ENCODE data around the gene TIMP2. TPM values are rescaled to one million over a fixed set of nuclear protein-coding genes. Genes with fewer than 3 reads are reported as not detected.
A peak's percentile ranks its signal among the peaks of the same experiment; 100 is the strongest.

The TIMP2 gene
- total and polyA plus RNA-seq, 2 of the 8 experiments (the other 6 are each of a cell fraction or from before 2014, with no cell fraction given), result 18.2 to 43.3 TPM

DNA sequence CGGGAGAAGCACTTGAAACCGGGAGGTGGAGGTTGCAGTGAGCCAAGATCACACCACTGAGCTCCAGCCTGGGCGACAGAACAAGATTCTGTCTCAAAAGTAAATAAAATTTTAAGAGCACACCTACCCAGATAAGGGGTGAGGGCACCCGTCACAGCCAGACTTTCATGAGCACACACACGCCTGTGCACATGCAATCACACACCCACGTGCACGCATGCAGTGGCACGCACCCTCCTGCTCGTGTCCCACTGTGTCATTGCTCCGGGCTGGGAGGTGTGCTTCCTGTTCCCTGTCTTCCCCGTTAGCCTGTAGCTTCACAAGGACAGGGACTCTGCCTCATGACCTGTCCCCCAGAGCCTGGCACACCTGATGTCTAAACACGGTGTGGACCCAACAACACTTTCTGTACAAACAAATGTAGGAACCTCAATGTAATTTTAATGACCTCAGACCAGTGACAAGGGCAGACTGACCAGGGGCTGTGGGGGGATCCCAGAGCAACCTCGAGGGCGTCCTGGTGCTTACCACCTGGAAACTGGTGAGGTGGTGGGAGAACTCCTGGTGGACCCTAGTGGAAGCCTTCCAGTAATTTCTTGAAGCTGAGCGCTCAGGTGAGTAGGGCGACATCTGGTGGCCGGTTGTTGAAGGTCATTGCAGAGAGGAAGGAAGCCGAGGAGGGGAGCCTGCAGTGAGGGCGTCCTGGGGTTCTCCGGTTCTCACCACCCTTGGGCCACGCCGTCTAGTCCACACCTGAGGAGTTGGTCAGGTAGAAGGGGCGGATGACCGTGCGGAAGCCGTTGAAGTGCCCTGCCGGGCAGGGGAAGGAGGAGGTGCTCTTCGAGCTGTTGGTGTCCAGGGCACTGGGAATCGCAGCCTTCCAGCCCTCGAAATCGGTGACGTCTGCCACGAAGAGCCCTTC lies 45.9 kb upstream of the TIMP2 start:
- Histone ChIP-seq H2BK120ac (replicated peaks; ENCODE audit: low read depth, low read length) (no peak overlapping the region), H4K20me1 (replicated peaks in 1 of 2; ENCODE audit: control insufficient read depth in 1 of 2, insufficient read depth in 2 of 2, low read length in 2 of 2) (peaks cover 0 to 5% of the 10 kb centered on the region in 2 experiments), H3K9me3 (ENCODE audit: insufficient read depth in 2 of 2, low read depth in 1 of 2, low read length in 1 of 2) (no peaks in the 10 kb centered on the region), H3K4me3 (ENCODE audit: extremely low read depth in 1 of 4, insufficient read depth in 2 of 4, low read depth in 3 of 4, low read length in 4 of 4) (no peak overlapping the region), H2BK5ac (ENCODE audit: low read depth, low read length) (0 out of 2 replicates have a peak overlapping the region, but pooled peaks have one; percentile 52), H2AK5ac (ENCODE audit: low read depth, low read length) (no peak overlapping the region), H3K4ac (replicated peaks; ENCODE audit: insufficient read length, low read depth, low read length) (no peak overlapping the region), H3K36me3 (ENCODE audit: control insufficient read depth in 2 of 4, insufficient read depth in 4 of 4, low read length in 3 of 4) (no peaks in the 10 kb centered on the region; a peak in 2 of 8 replicates), H3K23me2 (ENCODE audit: low read depth, low read length) (no peaks in the 10 kb centered on the region), H3K27me3 (replicated peaks in 1 of 4; ENCODE audit: control insufficient read depth in 3 of 4, extremely low read depth in 1 of 4, insufficient read depth in 3 of 4, low read length in 3 of 4) (no peaks in the 10 kb centered on the region), H3K9ac (replicated peaks in 1 of 4; ENCODE audit: extremely low read depth in 1 of 4, low read depth in 3 of 4, low read length in 3 of 4) (no peak overlapping the region), H4K91ac (replicated peaks; ENCODE audit: insufficient read length, low read length) (peak overlapping the region; percentile 61), H3K56ac (replicated peaks; ENCODE audit: insufficient read length, low read depth, low read length) (no peak overlapping the region), H3K4me1 (replicated peaks in 1 of 4; ENCODE audit: control insufficient read depth in 3 of 4, insufficient read depth in 4 of 4, low read length in 3 of 4) (peaks cover 0 to 5% (median 4%) of the 10 kb centered on the region in 4 experiments; a peak in 4 of 7 replicates), H3K79me1 (ENCODE audit: low read depth, low read length) (no peaks in the 10 kb centered on the region), H3K18ac (ENCODE audit: extremely low read depth, low read length) (no peak overlapping the region), H3K27ac (ENCODE audit: low read depth, low read length) (no peak overlapping the region), H2AFZ (ENCODE audit: low read length) (no peak overlapping the region), H2BK15ac (ENCODE audit: low read length) (peak overlapping the region; percentile 40; the same call in 1 of the 2 replicates), H4K5ac (ENCODE audit: insufficient read length, low read depth, low read length) (no peak overlapping the region), H2BK20ac (ENCODE audit: low read length) (no peak overlapping the region), H3K23ac (ENCODE audit: insufficient read length) (no peak overlapping the region), H2BK12ac (ENCODE audit: low read depth, low read length) (no peak overlapping the region; the same call in 1 of the 2 replicates), H3K79me2 (ENCODE audit: control insufficient read depth in 1 of 2, insufficient read depth in 2 of 2, low read length in 2 of 2) (no peaks in the 10 kb centered on the region), H4K8ac (ENCODE audit: extremely low read depth, insufficient read depth, low read length) (peak overlapping the region; percentile 59), H3K4me2 (ENCODE audit: insufficient read depth in 1 of 2, low read depth in 2 of 2, low read length in 2 of 2) (no peak overlapping the region), H3K14ac (ENCODE audit: insufficient read length) (no peak overlapping the region)
- TF ChIP-seq TCF12 (IDR thresholded peaks at IDR 0.05; ENCODE audit: low read depth, low read length) (0 out of 2 replicates have a peak, but pooled peaks have one; percentile 13), YY1 (IDR thresholded peaks at IDR 0.05; ENCODE audit: low read depth, low read length) (0 out of 2 replicates have a peak, but pooled peaks have one; percentile 8), SRF (IDR thresholded peaks at IDR 0.05; ENCODE audit: low read depth, low read length) (no peak), PHF8 (conservative IDR thresholded peaks at IDR 0.05; ENCODE audit: low read depth, low read length) (no peak), RAD21 (IDR thresholded peaks at IDR 0.05 in 1 of 2, conservative IDR thresholded peaks at IDR 0.05 in 1 of 2; ENCODE audit: low read depth in 2 of 2, low read length in 2 of 2) (peak; percentile 85 to 92)
- TF ChIP-seq, protein P1, sequence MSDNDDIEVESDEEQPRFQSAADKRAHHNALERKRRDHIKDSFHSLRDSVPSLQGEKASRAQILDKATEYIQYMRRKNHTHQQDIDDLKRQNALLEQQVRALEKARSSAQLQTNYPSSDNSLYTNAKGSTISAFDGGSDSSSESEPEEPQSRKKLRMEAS (IDR thresholded peaks at IDR 0.05), result no peak
- TF ChIP-seq, protein P2, sequence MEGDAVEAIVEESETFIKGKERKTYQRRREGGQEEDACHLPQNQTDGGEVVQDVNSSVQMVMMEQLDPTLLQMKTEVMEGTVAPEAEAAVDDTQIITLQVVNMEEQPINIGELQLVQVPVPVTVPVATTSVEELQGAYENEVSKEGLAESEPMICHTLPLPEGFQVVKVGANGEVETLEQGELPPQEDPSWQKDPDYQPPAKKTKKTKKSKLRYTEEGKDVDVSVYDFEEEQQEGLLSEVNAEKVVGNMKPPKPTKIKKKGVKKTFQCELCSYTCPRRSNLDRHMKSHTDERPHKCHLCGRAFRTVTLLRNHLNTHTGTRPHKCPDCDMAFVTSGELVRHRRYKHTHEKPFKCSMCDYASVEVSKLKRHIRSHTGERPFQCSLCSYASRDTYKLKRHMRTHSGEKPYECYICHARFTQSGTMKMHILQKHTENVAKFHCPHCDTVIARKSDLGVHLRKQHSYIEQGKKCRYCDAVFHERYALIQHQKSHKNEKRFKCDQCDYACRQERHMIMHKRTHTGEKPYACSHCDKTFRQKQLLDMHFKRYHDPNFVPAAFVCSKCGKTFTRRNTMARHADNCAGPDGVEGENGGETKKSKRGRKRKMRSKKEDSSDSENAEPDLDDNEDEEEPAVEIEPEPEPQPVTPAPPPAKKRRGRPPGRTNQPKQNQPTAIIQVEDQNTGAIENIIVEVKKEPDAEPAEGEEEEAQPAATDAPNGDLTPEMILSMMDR (IDR thresholded peaks at IDR 0.05; ENCODE audit: control extremely low read depth in 1 of 3, insufficient read depth in 1 of 3, low read depth in 1 of 3, low read length in 3 of 3), result peak; percentile 87 to 99 (median 91)
- WGBS, 2 experiments (ENCODE audit: extremely low coverage in 1 of 2, insufficient coverage in 1 of 2, insufficient read length in 1 of 2, insufficient replicate concordance in 2 of 2, low coverage in 1 of 2, low lambda C conversion rate in 2 of 2, missing lambda C conversion rate in 1 of 2), result 70% methylated on average over 33 of the region's 33 CpGs; no CpG with 5 or more reads in 1 of the 2 experiments
- FAIRE-seq (no peak), DNase-seq (ENCODE audit: low read depth in 1 of 2, low spot score in 2 of 2) (peak; percentile 41 to 92)
- CTCF ChIA-PET (ENCODE audit: partially characterized antibody), result interaction anchor here (0.6 to 5.4 kb wide), 46 partner anchors 9 to 1926 kb away, joined by 3 to 46 read pairs (median 6); partner anchors contain the start of genes CEP295NL and LGALS3BP
- POLR2A ChIA-PET (ENCODE audit: partially characterized antibody), result interaction anchor here (0.7 to 2.4 kb wide), 6 partner anchors 13 to 138 kb away, joined by 3 to 6 read pairs (median 3); no protein-coding TSS in a partner anchor

All from H1 (cell line).